Dermis microvascular lymphatic vessel endothelial cell (primary cell): ENCODE data around the gene CARTPT. TPM values are rescaled to one million over a fixed set of nuclear protein-coding genes. Genes with fewer than 3 reads are reported as not detected.

Experiments
- DNase-seq, 2 donors: peaks; one replicate each; pipeline versions ENCODE4 v3.0.0 to v3.0.0-alpha.2; 2010; ENCODE audit warnings: low read depth in 2 of 2
- total RNA-seq: library from RNA; depleted of rRNA; stranded (reverse); fragments of >200 nt; gene quantifications from 2 replicates; pipeline ENCODE4 v1.2.1, GENCODE V29; 2014

Gene CARTPT
- total RNA-seq = not detected in 2 replicates

DNA sequence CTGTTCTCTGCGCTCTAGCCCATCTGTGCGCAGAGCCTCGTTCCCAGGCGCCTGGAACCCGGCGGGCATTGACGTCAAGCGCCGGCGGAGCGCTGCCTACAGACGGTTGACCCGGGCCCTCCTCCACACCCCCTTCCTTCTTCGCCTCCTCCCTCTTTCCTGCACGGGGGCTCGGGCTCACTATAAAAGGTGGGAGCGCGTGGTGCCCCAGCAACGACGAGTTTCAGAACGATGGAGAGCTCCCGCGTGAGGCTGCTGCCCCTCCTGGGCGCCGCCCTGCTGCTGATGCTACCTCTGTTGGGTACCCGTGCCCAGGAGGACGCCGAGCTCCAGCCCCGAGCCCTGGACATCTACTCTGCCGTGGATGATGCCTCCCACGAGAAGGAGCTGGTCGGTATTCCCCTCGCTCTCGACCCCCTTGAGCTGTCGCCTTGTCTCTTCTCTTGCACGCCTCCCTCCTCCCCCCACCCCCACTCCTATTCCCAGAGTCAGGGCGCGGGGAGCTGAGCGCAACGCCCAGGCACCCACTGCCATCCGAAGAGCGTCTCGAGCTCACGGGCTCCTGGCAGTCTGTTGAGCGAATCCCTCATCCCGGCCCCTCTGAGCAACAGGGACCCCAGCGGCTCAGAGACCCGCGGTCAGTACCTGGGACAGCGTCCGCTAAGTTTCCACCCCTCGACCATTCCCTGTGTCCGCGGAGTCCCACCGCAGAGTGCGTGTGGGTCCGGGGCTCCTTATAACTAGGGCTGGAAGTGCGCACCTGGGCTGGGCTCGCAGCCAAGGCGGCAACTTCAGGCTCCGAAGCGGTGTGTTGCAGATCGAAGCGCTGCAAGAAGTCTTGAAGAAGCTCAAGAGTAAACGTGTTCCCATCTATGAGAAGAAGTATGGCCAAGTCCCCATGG lies at the start of gene CARTPT:
CARTPT (plus strand) TSS at position 213 of the 902 bp plus-strand sequence; CDS start at position 232, 19 bp downstream.
- peak in 1 of 2 donors; percentile 42 for DNase-seq

DNA sequence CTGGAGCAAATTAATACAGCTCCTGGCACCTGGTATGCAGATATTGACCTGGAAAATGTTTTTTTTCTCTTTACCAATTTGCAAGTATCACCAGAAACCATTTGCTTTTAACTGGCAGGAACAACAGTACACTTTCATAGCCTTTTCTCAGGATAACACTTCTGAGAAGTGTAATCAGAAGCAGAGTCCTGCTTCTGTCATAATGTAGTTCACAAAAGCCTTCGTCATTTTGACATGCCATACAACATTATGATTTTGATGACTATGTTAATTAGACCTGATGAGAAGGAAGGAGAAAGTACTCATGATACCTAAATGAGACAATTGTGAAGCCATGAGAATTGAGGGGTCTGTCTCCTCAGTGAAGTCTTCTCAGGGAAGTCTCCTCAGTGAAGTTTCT lies 41.1 kb upstream of the CARTPT start:
- DNase-seq = no peak

DNA sequence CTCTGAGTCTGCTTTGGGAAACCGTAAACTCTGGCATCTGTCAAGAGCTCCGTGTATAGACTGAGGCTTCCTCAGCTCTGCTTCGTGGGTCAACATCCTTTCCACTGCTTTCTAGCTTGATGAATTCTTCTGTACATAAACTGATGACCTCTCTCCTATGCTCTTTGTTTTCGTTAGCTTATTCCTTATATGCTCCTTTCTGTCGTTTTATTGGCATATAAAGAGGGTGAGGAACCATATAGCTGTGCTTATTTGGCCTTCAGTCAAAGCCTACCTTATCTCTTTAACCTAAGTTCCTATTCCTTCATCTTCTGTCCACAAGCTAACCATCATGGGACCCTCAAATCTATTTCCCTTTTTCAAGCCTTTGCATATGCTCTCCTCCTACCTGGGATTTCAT lies 39.4 kb upstream of the CARTPT start:
- no peak for DNase-seq

DNA sequence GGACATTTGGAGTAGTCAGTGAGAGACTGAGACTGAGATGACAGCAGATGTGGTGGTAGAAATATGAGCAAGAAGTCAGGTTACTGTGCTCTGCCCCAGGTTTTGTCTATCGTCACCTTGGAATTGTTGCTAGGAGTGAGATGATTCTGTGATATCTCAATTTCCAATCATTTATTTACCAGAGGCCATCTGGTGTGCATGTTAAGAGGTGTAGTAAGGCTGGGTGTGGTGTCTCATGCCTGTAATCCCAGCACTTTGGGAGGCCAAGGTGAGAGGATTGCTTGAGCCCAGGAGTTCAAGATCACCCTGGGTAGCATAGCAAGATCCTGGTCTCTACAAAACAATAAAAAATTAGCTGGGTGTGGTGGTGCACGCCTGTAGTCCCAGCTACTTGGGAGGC lies 38.6 kb upstream of the CARTPT start:
- DNase-seq = no peak

DNA sequence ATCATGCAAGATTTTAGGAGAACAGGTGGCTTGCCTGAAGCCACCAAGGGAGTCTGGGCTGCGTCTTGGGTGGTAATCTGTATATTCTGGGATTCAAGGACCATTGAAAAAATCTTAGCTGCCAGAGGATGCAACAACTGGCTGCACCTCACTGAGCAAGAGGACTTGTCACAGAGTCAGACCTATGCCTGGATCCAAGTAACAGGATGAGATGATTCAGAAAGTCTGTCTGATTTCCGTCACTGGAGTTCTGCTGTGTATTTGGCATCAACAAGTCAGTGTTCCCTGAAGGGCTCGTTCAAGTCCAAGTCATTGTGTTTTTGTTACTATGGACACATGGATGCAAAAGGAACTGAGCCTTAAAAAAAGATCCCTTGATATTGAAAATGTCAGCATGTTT lies 37.8 kb upstream of the CARTPT start:
- peak; percentile 35 to 93 for DNase-seq

DNA sequence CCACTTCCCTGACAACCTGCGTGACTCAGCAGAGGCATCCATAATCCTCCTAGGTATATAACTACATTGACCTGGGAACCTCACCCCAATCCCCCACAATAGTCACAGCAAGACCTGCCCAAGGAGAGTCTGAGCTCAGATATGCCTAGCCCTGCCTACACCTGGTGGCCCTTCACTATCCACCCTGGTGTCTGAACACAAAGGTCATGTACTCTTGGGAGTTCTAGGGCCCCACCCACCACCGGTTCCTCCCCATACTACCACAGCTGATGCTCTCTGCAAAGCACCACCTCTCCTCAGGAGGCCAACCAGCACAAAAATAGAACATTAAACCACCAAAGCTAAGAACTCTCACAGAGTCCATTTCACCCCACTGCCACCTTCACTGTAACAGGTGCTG lies 34.8 kb upstream of the CARTPT start:
- no peak for DNase-seq

DNA sequence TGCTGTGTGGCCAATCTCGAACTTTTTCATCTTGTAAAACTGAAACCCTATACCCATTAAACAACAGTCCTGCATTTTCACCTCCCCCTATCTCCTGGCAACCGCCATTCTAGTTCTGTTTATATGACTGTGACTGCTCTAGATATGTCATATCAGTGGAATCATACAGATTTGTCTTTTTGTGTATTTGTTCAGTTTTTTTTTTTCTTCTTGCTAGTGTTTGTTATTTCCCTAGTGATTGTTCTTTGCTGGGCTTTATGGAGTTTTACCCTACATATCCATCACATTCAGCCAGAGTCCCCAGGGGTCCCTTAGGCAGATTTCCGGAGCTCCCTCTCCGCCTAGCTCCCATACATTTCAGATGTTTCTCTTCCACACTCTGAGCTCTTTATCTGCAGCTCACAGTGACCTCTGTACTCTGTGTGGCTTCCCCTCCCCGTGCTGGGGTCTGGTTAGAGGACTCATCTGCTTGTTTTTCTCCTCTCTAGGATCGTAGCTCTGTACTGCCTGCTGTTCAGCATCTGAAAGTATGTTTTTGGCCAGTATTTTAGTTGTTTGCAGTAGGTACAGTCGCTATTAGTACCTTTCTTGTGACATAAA lies 25.1 kb upstream of the CARTPT start:
- peak in 1 of 2 donors; percentile 34 for DNase-seq

DNA sequence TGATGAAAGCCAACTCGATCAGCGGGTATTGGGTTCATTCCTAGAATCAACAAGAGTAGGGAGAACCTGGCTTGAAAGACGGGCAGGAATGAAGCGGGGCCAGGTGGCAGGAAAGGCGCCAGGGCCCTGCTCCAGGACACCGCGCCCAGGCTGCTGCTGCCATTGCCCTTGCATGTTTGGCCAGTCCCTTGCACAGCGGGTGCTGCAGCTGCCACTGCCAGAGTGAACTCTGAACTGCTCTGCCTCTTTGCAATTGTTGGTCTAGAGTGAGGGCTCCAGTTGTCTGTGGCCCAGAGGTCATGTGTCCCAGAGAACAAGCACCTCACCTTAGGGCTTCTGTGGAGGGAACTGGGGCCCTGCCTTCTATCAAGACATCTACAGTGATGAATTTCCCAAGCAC lies 24.0 kb upstream of the CARTPT start:
- DNase-seq = no peak

DNA sequence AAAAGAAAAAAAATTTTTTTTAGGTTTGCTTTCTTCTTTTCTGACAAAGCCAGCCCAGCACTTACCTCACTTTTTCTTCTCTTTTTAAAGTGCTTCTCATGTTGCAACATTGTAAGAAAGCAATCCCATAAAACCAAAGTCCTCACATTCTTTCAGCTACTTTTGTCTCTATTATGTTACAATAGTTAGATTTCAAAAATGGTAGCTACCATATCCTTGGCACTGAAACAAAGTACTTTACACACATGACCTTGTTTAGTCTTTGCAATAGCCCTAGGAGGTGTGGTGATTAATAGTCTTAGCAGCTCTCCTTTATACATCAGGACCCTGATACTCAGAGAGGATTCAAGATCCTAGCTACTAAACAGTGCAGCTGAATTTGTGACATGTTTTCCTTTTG lies 23.5 kb upstream of the CARTPT start:
- DNase-seq = no peak

DNA sequence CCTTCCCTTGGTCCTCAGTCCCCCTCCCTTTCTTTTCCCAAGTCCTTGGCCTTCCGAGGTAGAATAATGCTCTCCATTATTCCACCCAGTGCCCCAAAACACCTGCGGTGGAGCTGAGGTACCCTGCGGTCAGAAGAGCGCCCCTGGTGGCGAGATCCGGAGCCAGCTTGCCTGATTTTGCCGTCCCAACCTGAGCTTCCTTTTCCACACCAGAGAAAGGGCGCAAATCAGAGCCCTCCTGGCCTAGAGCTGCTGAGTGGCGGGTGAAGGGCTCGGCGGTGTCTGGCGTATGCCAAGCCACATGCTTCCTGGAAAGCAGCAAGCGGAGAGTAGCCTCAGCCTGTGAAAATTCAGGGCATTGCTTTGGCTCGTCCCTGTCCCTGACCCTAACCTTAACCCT lies 21.1 kb upstream of the CARTPT start:
- no peak for DNase-seq

DNA sequence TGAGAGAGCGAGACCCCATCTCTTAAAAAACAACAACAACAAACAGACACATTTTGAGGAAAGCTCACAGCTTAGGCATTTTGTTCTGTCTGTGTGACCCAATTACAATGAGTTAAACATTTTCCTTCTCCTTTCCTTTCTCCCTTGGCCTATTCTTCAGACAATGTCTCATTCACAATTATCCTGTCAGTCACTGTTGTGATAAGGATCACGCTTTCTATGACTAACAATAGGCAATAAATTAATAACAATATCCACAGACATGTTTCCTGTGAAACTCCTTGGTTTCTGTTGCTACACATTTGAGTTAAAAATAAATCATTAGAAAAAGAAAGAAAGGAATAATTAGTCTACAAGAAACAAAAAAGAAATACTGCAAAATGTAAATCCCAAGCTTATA lies 19.8 kb upstream of the CARTPT start:
- DNase-seq = peak in 1 of 2 donors; percentile 84

DNA sequence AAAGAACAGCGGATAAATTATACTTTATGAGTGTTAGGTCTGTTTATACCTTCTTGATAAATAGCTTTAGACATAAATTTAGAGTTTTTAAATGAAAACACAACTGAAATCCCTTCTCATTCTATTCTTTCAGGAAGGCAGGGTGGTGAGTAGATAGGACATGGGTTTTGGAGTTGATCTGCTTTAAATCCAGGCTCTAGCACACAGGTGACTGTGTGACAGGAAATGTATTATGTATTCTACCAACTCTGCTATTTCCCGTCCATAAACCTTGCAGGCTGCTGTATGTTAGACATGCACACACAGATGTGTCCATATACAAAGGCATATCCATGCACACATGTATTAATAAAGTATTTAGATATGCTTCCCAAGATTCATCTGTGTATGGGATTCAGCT lies 19.3 kb upstream of the CARTPT start:
- peak; percentile 14 to 63 for DNase-seq

DNA sequence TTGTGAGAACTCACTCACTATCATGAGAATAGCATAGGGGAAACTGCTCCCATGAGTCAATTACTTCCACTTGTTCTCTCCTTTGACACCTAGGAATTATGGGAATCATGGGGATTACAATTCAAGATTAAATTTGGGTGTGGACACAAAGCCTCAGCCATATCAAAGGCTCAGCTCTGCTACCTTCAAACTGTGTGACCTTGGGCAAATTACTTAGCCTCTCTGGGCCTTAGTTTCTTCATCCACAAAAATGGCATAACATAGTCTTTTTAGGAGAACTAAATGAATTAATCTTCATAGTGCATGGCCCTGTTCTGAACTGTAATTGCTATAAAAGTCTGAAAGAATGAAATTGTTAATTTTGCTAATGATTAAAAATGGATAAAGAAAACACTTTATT lies 18.3 kb upstream of the CARTPT start:
- DNase-seq = no peak

DNA sequence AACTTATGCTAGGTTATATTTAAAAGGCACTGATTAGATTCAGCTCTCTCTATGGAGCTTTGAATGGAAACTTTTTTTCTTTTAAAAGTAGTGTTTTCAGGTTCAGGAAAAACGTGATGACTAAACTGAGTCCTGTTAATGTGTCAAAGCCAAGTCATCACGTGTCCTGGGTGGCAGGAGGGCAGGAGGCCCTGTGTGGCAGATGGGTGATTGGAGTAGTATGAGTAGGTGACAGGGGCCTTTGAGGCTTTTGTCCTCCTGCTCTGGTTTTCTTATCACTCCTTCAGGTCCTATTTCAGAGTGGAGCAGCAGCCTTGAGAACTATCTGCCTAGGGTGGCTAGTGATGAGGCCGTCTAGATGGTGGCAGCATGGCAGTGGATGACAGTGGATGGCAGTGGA lies 17.7 kb upstream of the CARTPT start:
- DNase-seq = no peak

DNA sequence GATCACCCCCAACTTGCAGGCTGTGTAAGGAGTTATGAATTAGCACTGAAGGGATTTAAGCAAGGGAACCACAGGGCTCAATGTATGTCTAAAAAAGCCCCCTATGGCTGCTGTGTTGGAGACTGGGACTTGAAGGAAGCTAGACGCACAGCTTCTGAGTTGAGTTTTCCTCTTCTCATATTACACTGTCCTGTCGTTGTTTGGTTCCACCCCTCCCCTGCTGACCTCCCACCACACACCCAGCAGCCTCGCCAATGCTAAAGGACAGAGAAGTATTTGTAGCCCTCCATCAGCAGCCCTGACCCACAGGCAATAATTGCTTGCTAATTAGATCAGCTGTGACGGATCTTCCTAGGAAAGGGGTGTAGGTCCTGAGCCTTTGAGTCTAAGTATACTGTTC lies 15.1 kb upstream of the CARTPT start:
- DNase-seq = no peak

DNA sequence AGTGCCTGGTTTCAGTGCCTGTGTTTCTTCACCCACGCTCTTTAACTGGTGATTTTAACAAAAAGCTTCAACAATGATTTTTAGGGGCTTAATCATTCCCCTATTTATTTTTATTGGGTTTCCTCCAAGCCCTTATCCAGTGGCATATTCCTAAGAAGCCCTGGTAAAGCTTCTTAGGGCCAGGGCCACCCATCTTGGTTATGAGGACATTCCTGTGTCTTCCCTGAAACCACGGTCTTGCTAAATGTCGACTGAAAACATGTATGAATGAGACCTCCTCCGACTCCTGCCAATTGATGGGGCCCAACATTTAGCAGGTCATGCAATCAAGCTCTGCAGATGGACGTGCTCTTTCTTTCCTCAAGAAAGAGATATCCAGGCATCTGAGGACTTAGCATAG lies 13.7 kb upstream of the CARTPT start:
- no peak for DNase-seq

DNA sequence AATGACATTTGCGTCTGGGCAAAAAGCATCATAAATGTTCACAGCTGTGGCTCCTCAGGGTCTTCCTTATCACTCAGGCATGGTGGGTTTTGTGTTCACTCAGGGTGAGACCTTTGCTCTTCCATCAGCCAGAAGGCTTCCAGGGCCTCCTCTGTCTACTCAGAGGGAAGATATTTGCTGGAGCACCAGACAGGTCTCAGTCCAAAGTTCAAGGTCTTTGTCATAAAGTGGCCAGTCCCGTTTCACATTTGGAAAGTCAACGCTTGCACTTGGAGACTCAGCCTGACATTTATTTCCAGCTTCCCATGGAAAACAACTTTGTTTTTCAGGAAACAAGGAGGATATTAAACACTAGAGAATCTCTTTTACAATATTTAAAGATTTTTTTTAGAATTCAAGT lies 12.2 kb upstream of the CARTPT start:
- no peak for DNase-seq

DNA sequence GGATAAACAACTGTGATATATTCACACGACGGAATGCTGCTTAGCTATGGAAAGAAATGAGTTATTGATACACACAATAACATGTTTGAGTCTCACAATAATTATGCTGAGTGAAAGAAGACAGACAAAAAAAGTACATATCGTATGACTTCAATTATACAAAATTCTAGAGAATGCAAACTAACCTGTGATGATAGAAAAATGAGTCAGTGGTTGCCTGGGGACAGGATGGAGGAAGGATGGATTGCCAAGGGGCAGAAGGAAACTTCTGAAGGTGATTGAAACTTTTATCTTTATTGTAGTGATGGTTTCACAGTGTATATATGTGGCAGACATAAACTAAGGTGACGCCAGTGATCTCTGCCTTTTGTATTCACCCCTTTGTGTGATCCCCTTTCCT lies 7.5 kb upstream of the CARTPT start:
- no peak for DNase-seq

DNA sequence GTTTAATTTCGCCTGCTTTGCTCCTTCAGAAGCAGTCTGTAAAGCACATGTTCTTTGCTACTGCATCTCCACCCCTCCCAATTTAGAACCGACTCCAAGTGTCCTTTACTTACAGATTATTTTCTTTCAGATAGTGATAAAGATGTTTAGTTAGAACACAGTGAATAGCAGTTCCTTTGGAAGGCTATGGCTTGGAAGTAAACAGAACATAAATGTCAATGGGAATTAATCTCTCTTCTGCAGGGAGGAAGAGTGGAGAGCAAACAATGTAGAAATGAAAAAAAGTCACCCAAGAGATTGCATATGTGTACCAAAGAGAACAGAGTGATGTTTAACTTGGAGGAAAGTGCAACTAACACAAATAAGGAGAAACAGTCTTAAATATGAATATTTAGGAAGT lies 4.2 kb upstream of the CARTPT start:
- DNase-seq = no peak

DNA sequence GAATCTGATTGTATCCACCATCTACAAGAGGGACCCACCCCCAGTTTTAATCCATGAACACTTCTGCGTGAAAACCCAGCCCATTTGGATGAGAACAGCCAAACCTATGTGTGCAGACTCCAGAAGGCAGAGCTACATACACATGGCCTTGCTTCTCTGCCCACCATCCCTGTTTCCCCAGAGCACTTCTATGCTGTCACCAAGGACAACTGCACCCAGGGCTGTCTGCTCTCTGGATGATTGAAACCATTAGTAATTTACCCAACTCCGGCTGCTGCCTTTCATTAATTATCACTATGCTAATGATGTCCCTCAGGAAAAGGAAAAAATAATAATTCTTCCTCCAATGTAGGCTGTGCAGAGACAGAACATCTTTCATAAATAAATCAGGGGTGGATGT lies 8.9 kb downstream of the CARTPT start:
- DNase-seq = no peak

DNA sequence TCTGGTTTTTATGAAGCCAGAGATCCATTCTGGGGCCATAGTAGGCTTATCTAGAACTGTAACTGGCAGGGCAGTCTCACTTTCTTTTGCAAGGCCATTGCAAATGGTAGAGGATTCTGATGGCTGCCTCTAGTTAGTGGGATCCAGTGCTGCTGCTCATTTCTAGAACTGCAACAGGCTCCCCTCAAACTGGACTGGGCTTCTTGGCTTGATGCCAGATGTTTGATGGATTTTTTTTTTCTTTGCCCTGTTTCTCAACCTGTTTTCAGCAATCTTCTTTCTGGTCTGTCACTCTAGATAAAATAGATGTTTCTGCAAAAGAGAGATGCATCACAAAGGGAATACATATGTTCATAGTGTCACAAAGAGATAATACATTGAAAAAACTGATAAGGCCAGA lies 11.9 kb downstream of the CARTPT start:
- DNase-seq = no peak

DNA sequence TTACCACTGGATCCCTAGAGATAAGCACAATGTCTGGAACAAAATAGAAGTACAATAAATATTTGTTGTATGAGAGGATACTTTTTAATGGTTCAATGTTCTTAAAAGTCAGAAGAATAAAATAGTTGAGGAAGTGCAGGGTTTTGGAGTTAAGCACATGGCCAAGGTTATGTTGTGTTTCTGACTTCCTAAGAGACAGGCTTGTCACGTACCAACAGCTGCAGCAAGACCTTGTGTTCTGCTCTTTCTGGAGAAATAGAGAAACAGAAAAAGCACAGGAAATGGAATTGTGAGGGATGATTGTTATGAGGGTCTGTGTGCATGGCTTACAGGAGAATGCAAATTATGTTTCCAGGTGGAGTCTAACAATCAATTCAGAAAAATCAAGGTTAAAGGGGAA lies 12.9 kb downstream of the CARTPT start:
- DNase-seq = peak in 1 of 2 donors; percentile 75

DNA sequence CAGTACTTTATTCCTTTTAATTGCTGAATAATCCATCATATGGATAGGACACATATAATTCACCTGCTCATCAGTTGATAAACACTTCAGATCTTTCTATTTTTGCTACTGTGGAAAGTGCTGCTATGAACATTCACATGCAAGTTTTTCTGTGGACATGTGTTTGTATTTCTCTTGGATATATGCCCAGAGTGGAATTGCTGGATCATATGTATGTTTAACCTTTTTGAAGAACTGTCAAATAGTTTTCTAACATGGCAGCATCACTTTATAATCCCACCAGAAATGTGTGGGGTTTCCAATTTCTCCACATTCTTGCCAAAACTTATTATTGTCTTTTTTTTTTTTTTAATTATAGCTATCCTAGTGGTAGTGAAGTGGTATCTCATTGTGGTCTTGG lies 15.1 kb downstream of the CARTPT start:
- DNase-seq = peak; percentile 36 to 66
